Neural progenitor cell (in vitro differentiated cells): Measurements from ENCODE around the gene ARHGEF38. TPM values are rescaled to one million over a fixed set of nuclear protein-coding genes. Genes with fewer than 3 reads are reported as not detected.

Source experiments
- DNase-seq: peaks from one replicate; pipeline ENCODE4 v3.0.0-alpha.2; 2016; ENCODE audit warnings: low spot score
- H2AFZ ChIP-seq: fragments of 200-600 bp; sonication (generic); replicated peaks from 2 replicates; pipeline ENCODE4 v1.6.1; 2016; ENCODE audit warnings: antibody characterized with exemption
- H3F3A ChIP-seq: fragments of 200-600 bp; sonication (generic); 2 replicates; pipeline ENCODE4 v1.6.1; 2016; ENCODE audit warnings: antibody characterized with exemption, low read depth
- H3K27ac ChIP-seq: fragments of 200-600 bp; sonication (generic); 2 replicates; pipeline ENCODE4 v1.5.1; 2016; ENCODE audit warnings: mild to moderate bottlenecking
- H3K27me3 ChIP-seq: fragments of 200-600 bp; sonication (generic); 2 replicates; pipeline ENCODE4 v1.6.1; 2016; ENCODE audit warnings: mild to moderate bottlenecking, moderate library complexity
- H3K36me3 ChIP-seq: fragments of 200-600 bp; sonication (generic); 2 replicates; pipeline ENCODE4 v1.5.1; 2016
- H3K4me1 ChIP-seq: fragments of 200-600 bp; sonication (generic); 2 replicates; pipeline ENCODE4 v1.6.1; 2016; ENCODE audit warnings: mixed run types
- H3K4me2 ChIP-seq: fragments of 200-600 bp; sonication (generic); 2 replicates; pipeline ENCODE4 v1.6.1; 2016
- H3K4me3 ChIP-seq: fragments of 200-600 bp; sonication (generic); 2 replicates; pipeline ENCODE4 v1.5.1; 2016
- H3K79me2 ChIP-seq: fragments of 200-600 bp; sonication (generic); 2 replicates; pipeline ENCODE4 v1.6.1; 2016; ENCODE audit warnings: low read depth
- H3K9ac ChIP-seq: fragments of 200-600 bp; sonication (generic); 2 replicates; pipeline ENCODE4 v1.6.1; 2016
- H3K9me3 ChIP-seq: fragments of 200-600 bp; sonication (generic); 2 replicates; pipeline ENCODE4 v1.5.1; 2016; ENCODE audit warnings: low read depth
- H4K20me1 ChIP-seq: fragments of 200-600 bp; sonication (generic); 2 replicates; pipeline ENCODE4 v1.6.1; 2016; ENCODE audit warnings: low read depth
- H3K27ac Mint-ChIP-seq: 3 replicates; pipeline ENCODE4 v1.8.0; 2021; ENCODE audit warnings: mixed read lengths
- H3K27me3 Mint-ChIP-seq: 2 replicates; pipeline ENCODE4 v1.8.0; 2022; ENCODE audit warnings: low read depth, mild to moderate bottlenecking, inconsistent platforms, moderate library complexity, mixed read lengths; ENCODE audit not compliant: insufficient read depth
- H3K36me3 Mint-ChIP-seq: 3 replicates; pipeline ENCODE4 v1.8.0; 2021; ENCODE audit warnings: mixed read lengths
- H3K4me1 Mint-ChIP-seq: 3 replicates; pipeline ENCODE4 v1.8.0; 2021; ENCODE audit warnings: mixed read lengths
- H3K4me3 Mint-ChIP-seq: 3 replicates; pipeline ENCODE4 v1.8.0; 2021; ENCODE audit warnings: mild to moderate bottlenecking, moderate library complexity, mixed read lengths
- H3K9me3 Mint-ChIP-seq: 3 replicates; pipeline ENCODE4 v1.8.0; 2020; ENCODE audit warnings: mixed read lengths
- EZH2 ChIP-seq: fragments of 200-600 bp; sonication (generic); IDR thresholded peaks from 2 replicates; pipeline ENCODE4 v1.6.1; 2017; ENCODE audit warnings: antibody characterized with exemption, mild to moderate bottlenecking, moderate library complexity
- EZH2phosphoT487 ChIP-seq: fragments of 200-600 bp; sonication (generic); IDR thresholded peaks from 2 replicates; pipeline ENCODE4 v1.6.1; 2017; ENCODE audit warnings: antibody characterized with exemption
- total RNA-seq: library from RNA; depleted of rRNA; stranded (reverse); fragments of >200 nt; gene quantifications from 2 replicates; pipeline ENCODE4 v1.2.3, GENCODE V29; 2015; ENCODE audit warnings: low replicate concordance
- TF ChIP-seq, protein P1 (sequence below): fragments of 200-600 bp; sonication (generic); IDR thresholded peaks from 2 replicates; pipeline ENCODE4 v1.5.1; 2017; ENCODE audit warnings: antibody characterized with exemption, mild to moderate bottlenecking

Gene ARHGEF38
- total RNA-seq, 1 donor from 2014 or later: 0.28 TPM

GRCh38 chr4:105674011-105674410, 121.6 kb downstream of the ARHGEF38 start:
- Histone ChIP-seq H3K9ac (no peak overlapping the region), H3K4me1 (no peaks in the 10 kb centered on the region), H3K9me3 (no peaks in the 10 kb centered on the region), H4K20me1 (no peaks in the 10 kb centered on the region), H3K4me3 (no peak overlapping the region), H3K27ac (no peak overlapping the region), H3K4me2 (no peak overlapping the region), H2AFZ (no peak overlapping the region), H3K36me3 (no peaks in the 10 kb centered on the region), H3F3A (no peaks in the 10 kb centered on the region), H3K27me3 (no peaks in the 10 kb centered on the region), H3K79me2 (no peaks in the 10 kb centered on the region)
- no peaks in the 10 kb centered on the region for H3K9me3 Mint-ChIP-seq
- no peaks in the 10 kb centered on the region for H3K36me3 Mint-ChIP-seq
- no peak overlapping the region for H3K27ac Mint-ChIP-seq
- DNase-seq: no peak
- H3K4me3 Mint-ChIP-seq: no peak overlapping the region
- H3K4me1 Mint-ChIP-seq: no peaks in the 10 kb centered on the region
- H3K27me3 Mint-ChIP-seq: peaks cover 2% of the 10 kb centered on the region
- no peak for TF ChIP-seq EZH2
- TF ChIP-seq EZH2phosphoT487: no peak
- TF ChIP-seq, protein P1, sequence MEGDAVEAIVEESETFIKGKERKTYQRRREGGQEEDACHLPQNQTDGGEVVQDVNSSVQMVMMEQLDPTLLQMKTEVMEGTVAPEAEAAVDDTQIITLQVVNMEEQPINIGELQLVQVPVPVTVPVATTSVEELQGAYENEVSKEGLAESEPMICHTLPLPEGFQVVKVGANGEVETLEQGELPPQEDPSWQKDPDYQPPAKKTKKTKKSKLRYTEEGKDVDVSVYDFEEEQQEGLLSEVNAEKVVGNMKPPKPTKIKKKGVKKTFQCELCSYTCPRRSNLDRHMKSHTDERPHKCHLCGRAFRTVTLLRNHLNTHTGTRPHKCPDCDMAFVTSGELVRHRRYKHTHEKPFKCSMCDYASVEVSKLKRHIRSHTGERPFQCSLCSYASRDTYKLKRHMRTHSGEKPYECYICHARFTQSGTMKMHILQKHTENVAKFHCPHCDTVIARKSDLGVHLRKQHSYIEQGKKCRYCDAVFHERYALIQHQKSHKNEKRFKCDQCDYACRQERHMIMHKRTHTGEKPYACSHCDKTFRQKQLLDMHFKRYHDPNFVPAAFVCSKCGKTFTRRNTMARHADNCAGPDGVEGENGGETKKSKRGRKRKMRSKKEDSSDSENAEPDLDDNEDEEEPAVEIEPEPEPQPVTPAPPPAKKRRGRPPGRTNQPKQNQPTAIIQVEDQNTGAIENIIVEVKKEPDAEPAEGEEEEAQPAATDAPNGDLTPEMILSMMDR: no peak

DNA sequence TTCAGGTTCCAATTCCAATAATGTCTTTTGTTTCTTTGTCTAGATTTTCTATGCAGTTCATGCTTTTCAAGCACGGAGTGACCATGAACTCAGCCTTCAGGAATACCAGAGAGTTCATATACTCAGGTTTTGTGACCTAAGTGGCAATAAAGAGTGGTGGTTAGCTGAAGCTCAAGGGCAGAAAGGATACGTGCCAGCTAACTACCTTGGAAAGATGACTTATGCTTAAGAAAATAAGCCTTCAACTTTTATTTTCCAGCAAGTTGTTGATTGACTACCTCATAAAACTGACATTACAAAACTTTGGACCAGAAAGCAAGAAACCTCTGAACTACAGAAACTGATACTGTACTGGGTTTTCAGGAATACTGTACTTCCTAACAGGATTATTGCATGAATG, 125.3 kb downstream of the ARHGEF38 start:
- H3K27ac ChIP-seq: no peak overlapping the region
- no peaks in the 10 kb centered on the region for H3F3A ChIP-seq
- no peaks in the 10 kb centered on the region for H4K20me1 ChIP-seq
- H3K9me3 Mint-ChIP-seq: no peaks in the 10 kb centered on the region
- no peak overlapping the region for H3K4me3 Mint-ChIP-seq
- no peaks in the 10 kb centered on the region for H3K79me2 ChIP-seq
- no peaks in the 10 kb centered on the region for H3K4me1 ChIP-seq
- TF ChIP-seq EZH2: no peak
- TF ChIP-seq, protein P1: no peak
- TF ChIP-seq EZH2phosphoT487: no peak
- H2AFZ ChIP-seq: no peak overlapping the region
- H3K9ac ChIP-seq: no peak overlapping the region
- H3K4me1 Mint-ChIP-seq: no peaks in the 10 kb centered on the region
- no peaks in the 10 kb centered on the region for H3K27me3 ChIP-seq
- H3K27ac Mint-ChIP-seq: no peak overlapping the region
- no peaks in the 10 kb centered on the region for H3K36me3 ChIP-seq
- H3K36me3 Mint-ChIP-seq: peaks cover under 1% of the 10 kb centered on the region
- peaks cover 2% of the 10 kb centered on the region for H3K27me3 Mint-ChIP-seq
- no peak overlapping the region for H3K4me3 ChIP-seq
- H3K9me3 ChIP-seq: no peaks in the 10 kb centered on the region
- H3K4me2 ChIP-seq: no peak overlapping the region
- no peak for DNase-seq

GRCh38 chr4:105679186-105679585, 126.8 kb downstream of the ARHGEF38 start:
- no peak overlapping the region for H3K9ac ChIP-seq
- Mint-ChIP-seq H3K36me3 (peaks cover 4% of the 10 kb centered on the region), H3K9me3 (no peaks in the 10 kb centered on the region), H3K27ac (no peak overlapping the region), H3K4me3 (no peak overlapping the region), H3K27me3 (no peaks in the 10 kb centered on the region), H3K4me1 (no peaks in the 10 kb centered on the region)
- no peak for TF ChIP-seq EZH2phosphoT487
- no peak overlapping the region for H3K4me3 ChIP-seq
- no peaks in the 10 kb centered on the region for H3K4me1 ChIP-seq
- H3F3A ChIP-seq: no peaks in the 10 kb centered on the region
- no peak overlapping the region for H3K27ac ChIP-seq
- H2AFZ ChIP-seq: no peak overlapping the region
- H3K27me3 ChIP-seq: no peaks in the 10 kb centered on the region
- no peaks in the 10 kb centered on the region for H3K9me3 ChIP-seq
- no peaks in the 10 kb centered on the region for H3K79me2 ChIP-seq
- DNase-seq: no peak
- no peak overlapping the region for H3K4me2 ChIP-seq
- H4K20me1 ChIP-seq: no peaks in the 10 kb centered on the region
- H3K36me3 ChIP-seq: peaks cover 8% of the 10 kb centered on the region

GRCh38 chr4:105683038-105683437, 130.6 kb downstream of the ARHGEF38 start:
- H3K4me1 Mint-ChIP-seq: no peaks in the 10 kb centered on the region
- H3K4me3 Mint-ChIP-seq: no peak overlapping the region
- H3K4me1 ChIP-seq: no peaks in the 10 kb centered on the region
- H3K79me2 ChIP-seq: no peaks in the 10 kb centered on the region
- H4K20me1 ChIP-seq: no peaks in the 10 kb centered on the region
- H3K36me3 ChIP-seq: peaks cover 8% of the 10 kb centered on the region
- TF ChIP-seq, protein P1: no peak
- TF ChIP-seq EZH2phosphoT487 (no peak), EZH2 (no peak)
- H3K27ac Mint-ChIP-seq: no peak overlapping the region
- H3K4me2 ChIP-seq: no peak overlapping the region
- no peaks in the 10 kb centered on the region for H3F3A ChIP-seq
- H3K9me3 ChIP-seq: no peaks in the 10 kb centered on the region
- no peak overlapping the region for H3K27ac ChIP-seq
- DNase-seq: no peak
- H3K9me3 Mint-ChIP-seq: no peaks in the 10 kb centered on the region
- H3K36me3 Mint-ChIP-seq: peaks cover 6% of the 10 kb centered on the region
- no peak overlapping the region for H3K4me3 ChIP-seq
- no peak overlapping the region for H3K9ac ChIP-seq
- no peaks in the 10 kb centered on the region for H3K27me3 ChIP-seq
- H2AFZ ChIP-seq: no peak overlapping the region
- no peaks in the 10 kb centered on the region for H3K27me3 Mint-ChIP-seq
